OCI-LY7 (cell line): ENCODE measurements around the gene ARPC5L.
"Not testable (repeated sequence)": the region's sequence is repeated elsewhere in the genome, so short reads cannot be mapped to it uniquely, and the experiment has no call there.

Source experiments
- EZH2phosphoT487 ChIP-seq: fragments of 200-600 bp; sonication (generic); IDR thresholded peaks from 2 replicates; pipeline ENCODE4 v1.6.1; 2018; ENCODE audit warnings: low read depth, borderline replicate concordance, mild to moderate bottlenecking, mixed run types, antibody characterized with exemption, low read length, moderate library complexity, mixed read lengths
- TF ChIP-seq, protein P1 (sequence below): fragments of 200-600 bp; sonication (generic); conservative IDR thresholded peaks from 2 replicates; pipeline ENCODE4 v1.5.1; 2014; ENCODE audit warnings: mild to moderate bottlenecking, antibody characterized with exemption, low read length, moderate library complexity, mixed read lengths

DNA sequence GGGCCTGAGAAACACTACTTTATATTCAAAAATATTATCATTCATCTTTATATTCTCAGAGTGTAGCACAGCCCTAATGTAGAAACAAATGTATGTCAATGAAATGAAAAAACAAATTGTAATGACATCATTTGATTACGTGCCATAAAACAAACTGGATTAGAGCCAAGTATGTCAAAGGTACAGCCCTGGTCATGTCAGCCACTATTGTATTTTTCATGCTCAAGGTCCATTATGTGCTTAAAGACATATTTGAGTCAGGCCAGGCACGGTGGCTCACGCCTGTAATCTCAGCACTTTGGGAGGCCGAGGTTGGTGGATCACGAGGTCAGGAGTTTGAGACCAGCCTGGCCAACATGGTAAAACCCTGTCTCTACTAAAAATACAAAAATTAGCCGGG lies 58.5 kb downstream of the ARPC5L start:
- TF ChIP-seq, protein P1, sequence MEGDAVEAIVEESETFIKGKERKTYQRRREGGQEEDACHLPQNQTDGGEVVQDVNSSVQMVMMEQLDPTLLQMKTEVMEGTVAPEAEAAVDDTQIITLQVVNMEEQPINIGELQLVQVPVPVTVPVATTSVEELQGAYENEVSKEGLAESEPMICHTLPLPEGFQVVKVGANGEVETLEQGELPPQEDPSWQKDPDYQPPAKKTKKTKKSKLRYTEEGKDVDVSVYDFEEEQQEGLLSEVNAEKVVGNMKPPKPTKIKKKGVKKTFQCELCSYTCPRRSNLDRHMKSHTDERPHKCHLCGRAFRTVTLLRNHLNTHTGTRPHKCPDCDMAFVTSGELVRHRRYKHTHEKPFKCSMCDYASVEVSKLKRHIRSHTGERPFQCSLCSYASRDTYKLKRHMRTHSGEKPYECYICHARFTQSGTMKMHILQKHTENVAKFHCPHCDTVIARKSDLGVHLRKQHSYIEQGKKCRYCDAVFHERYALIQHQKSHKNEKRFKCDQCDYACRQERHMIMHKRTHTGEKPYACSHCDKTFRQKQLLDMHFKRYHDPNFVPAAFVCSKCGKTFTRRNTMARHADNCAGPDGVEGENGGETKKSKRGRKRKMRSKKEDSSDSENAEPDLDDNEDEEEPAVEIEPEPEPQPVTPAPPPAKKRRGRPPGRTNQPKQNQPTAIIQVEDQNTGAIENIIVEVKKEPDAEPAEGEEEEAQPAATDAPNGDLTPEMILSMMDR = not testable (repeated sequence)
- not testable (repeated sequence) for TF ChIP-seq EZH2phosphoT487
